HuH-7 (cell line): ENCODE data around the gene MCM7.
A peak's percentile ranks its signal among the peaks of the same experiment; 100 is the strongest.

Experiments used
- DNase-seq: peaks from one replicate; pipeline ENCODE4 v3.0.0; 2011; ENCODE audit warnings: low spot score

MCM7 gene

DNA sequence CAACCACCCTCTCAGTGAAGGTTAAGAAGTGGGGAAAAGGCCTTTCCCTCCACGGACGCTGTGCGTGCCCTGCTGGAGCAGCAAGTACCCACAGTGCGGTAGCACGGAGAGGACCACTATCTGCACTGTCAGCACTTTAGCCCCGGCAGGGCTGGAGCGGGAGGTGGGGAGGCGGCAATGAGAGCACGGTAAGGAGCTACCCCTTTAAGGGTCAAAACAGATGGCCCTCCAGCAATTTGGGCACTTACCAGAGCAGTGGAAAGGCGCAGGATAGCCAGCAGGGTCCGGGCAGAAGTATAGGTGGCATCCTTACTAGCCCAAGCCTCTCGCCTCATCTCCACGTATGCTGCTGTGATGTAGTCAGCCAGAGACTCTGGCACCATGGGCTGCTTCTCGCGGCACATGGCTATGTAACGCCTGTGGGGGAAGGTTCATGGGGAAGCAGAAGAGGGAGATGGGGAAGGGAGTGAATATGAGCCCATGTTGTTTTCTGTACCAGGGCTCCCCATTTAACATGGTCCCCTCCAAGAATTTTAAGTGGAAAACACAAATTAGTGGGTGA, 7.2 kb downstream of the MCM7 start:
- no peak for DNase-seq

DNA sequence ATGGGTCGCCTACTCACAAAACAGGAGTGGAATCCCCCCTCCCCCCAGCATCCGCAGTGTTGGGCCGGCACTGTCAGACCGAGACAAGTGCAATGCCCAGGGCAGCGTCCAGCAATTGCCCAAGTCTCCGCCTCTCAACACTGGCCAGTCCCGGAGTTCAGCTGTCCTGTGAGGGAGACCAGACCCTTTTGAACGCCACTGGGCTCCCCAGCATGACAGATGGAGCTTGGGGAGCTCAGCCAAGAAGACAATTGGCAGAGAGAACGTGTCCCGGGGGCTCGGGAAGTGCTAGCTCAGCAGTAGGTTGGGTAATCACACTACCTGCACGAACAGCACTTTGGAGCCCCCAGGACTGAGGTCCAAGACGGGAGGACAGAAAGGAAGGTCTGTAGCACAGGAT, 7.7 kb downstream of the MCM7 start:
- no peak for DNase-seq

DNA sequence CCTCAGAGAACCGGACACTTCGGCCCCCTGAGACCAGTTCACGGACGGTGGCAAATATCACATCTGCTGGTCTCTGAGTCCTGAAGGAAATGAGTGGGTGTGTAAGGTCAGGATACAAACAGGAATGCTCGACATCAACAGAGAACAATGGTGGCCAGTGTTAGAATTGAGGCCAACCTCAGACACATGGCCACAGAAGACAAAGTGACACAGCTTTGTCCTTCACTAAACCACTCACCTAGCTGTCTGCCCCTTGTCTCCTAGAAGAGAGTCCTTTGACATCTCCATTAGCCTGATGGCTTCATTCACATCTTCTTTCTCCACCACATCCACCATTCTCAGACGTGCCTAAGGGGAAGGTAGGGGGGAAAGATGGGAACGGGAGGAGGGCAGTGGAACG, 8.1 kb downstream of the MCM7 start:
- DNase-seq = no peak

DNA sequence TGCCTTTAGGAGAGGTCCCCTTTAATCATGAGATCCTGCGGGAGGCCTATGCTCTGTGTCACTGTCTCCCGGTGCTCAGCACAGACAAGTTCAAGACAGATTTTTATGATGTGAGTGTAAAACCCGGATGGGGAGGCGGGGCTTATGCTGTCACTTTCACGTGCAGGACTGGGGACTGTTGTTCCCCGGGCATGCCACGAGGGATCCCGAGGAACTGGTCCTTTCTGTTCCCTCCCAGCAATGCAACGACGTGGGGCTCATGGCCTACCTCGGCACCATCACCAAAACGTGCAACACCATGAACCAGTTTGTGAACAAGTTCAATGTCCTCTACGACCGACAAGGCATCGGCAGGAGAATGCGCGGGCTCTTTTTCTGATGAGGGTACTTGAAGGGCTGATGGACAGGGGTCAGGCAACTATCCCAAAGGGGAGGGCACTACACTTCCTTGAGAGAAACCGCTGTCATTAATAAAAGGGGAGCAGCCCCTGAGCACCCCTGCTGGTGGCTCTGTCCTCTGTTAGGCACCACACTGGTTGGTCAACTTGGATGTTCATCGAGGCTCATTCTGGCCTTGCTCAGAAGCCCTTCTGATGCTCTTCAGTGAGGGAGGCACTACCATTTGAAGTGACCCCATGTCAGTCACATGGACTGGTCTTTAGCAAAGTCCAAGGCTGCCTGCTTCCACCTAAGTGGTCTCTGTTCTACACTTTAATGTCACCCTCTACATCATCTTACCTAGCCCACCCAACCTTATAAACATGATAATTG, 9.6 kb downstream of the MCM7 start:
- no peak for DNase-seq

DNA sequence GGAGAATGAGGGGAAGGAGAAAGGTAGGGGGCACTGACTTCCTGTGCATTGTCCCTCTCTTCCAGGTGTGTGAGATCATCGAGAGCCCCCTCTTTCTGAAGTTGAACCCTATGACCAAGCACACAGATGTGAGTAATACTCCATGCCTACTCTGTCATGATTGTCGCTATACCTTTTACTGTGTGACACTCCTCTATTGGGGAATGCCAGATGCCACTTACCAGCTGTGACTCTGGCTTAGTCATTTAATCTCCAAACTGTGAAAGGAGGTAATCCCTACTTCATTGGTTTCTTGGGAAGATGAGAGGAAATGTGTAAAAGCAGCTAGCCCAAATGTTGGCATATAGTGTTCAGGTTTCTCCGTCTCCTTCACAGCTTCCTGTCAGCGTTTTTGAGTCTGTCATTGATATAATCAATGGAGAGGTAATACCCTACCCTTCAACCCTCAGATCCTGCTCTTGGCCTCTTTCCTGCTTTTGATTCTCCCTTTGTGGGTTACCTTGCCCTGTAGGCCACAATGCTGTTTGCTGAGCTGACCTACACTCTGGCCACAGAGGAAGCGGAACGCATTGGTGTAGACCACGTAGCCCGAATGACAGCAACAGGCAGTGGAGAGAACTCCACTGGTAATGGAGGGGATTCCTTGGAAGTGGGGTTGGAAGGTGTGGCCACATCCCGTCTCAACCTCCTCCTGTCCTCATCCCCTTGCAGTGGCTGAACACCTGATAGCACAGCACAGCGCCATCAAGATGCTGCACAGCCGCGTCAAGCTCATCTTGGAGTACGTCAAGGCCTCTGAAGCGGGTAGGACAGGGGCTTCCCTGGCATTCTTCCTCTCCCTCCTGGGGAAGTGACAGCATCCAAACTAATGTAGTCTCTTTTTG, 10.4 kb downstream of the MCM7 start:
- no peak for DNase-seq

DNA sequence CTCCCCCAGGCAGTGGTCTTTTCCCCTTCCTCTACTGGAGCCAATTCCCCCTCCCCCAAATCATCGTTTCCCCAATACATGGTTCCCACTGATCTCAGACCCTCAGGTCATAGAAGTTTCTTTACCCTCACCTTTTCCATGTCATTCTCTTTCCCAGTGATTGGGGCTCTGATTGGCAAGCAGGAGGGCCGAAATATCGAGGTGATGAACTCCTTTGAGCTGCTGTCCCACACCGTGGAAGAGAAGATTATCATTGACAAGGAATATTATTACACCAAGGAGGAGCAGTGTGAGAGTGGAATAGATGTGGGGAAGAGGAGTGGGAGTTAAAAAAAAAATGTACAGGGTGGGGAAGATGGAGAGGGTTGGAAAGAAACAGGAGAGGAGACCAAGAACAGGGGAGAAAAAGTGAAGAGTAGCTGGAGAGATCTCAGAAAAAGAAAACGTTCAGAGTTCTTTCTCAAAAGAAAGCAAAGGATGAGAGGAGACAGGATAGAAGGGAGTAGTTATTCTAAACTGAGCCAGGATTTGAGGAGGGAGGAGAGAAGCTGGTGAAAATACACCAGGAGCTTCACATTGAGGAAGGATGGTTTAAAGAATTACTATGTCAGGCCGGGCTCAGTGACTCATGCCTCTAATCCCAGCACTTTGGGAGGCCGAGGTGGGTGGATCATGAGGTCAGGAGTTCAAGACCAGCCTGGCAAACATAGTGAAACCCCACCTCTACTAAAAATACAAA, 11.6 kb downstream of the MCM7 start:
- DNase-seq = no peak

DNA sequence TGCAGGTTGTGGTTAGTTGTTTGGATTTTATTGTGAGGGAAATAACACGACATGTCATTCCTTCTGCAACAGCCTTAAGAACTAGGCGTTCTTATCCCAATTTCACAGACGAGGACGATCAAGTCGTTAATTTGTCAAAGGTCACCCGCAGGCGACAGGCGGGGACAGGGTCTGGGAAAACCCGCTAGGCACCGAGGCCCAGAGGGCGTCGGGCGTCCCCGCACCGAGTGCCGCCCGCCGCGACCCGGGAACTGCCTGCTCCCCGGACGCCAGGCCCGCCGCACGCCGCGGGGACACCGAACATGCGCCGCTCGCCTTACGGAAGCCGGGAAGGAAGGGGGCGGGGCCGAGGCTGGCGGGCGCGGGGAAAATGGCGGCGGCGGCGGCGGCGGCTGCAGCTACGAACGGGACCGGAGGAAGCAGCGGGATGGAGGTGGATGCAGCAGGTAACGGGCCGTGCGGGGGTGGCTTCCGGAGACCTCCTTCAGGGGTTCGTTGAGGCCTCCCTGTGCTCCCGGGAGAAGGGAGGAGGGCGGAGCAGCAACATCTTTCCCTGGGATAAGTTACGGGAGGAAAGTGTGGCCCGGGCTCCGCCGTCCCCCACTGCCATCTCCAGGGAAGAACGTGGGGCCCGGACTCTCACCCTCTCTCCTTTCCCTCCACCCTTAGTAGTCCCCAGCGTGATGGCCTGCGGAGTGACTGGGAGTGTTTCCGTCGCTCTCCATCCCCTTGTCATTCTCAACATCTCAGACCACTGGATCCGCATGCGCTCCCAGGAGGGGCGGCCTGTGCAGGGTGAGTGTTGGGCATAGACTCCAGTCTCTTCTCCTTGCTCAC, 12.4 kb downstream of the MCM7 start, which contains the start of gene COPS6:
Gene COPS6, plus strand, starts transcription at position 349 of the 837 bp plus-strand sequence. Its CDS starts 22 bp downstream, at position 371.
- peak; percentile 74 for DNase-seq

DNA sequence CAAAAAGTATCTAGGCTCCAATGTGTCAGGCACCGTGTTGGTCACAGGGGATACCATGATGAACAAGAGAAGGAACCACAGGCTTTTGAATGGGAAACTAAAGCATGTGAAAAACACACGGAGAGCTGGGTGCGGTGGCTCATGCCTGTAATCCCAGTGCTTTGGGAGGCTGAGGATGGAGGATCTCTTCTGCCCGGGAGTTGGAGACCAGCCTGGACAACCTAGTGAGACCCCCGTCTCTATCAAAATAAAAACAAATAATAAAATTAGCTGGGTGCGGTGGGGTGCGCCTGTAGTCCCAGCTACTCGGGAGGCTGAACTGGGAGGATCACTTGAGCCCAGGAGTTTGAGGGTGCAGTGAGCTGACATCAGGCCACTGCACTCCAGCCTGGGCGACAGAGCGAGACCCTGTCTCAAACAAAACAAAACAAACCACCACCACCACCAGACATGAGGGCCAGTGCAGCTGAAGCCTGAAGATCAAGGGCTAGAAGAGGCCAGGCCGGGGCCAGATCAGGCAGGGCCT, 13.0 kb downstream of the MCM7 start:
- no peak for DNase-seq

DNA sequence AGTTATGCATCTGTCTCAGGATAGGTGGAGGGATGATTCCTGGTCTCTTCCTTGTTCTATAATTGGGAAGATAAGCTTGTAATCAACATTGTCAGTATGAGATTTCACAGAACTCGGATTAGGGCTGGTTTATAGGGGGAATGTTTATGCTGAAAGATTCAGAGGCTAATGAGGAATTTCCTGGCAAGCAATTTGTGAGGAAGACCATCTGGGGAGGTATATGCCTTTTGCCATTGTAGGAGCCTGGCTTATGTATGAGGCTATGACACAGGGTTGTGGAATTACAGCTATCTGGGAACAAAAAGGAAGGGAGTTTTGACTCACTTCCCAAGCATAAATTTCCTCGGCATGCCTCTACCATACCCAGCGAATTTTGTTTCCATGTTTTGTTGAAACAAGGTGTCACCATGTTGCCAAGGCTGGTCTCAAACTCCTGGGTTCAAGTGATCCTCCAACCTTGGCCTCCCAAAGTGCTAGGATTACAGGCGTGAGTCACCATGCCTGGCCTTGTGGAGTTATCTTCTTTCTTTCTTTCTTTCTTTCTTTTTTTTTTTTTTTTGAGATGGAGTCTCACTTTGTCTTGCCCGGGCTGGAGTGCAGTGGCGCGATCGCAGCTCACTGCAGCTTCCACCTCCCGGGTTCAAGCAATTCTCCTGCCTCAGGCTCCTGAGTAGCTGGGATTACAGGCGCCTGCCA, 14.0 kb downstream of the MCM7 start:
- DNase-seq = no peak

DNA sequence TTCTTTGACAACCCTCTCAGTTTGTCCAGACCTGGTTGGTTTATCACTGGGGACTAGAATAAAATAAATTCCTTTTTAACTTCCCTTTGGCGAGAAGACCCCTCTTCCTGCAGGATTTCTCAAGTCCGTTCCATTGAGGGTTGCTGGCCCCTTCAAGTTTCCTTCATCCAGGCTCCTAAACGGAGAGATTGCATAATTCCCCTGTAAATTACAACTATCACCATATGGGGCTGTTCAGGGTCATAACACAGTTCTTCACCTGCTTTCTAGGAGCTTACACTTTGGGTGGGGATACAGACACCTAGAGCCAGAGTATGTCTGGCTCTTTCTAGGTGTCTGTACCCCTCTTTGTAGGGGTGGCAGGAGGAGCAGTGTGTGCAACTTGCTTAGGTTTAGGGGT, 15.7 kb downstream of the MCM7 start:
- DNase-seq = no peak

DNA sequence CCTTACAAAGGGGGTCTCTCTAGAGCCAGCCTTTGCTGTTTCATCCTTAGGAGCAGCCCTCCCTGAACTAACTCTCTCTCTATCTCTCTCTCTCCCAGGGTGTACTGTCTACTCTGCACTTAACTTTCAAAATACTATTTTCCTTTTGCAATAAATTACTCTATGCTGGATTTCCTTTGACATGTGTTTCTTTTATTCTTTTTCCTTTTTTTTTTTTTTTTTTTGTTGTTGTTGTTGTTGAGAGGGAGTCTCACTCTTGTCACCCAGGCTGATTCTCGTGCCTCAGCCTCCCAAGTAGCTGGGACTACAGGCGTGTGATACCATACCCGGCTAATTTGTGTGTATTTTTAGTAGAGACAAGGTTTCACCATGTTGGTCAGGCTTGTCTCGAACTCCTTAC, 18.2 kb downstream of the MCM7 start:
- no peak for DNase-seq

DNA sequence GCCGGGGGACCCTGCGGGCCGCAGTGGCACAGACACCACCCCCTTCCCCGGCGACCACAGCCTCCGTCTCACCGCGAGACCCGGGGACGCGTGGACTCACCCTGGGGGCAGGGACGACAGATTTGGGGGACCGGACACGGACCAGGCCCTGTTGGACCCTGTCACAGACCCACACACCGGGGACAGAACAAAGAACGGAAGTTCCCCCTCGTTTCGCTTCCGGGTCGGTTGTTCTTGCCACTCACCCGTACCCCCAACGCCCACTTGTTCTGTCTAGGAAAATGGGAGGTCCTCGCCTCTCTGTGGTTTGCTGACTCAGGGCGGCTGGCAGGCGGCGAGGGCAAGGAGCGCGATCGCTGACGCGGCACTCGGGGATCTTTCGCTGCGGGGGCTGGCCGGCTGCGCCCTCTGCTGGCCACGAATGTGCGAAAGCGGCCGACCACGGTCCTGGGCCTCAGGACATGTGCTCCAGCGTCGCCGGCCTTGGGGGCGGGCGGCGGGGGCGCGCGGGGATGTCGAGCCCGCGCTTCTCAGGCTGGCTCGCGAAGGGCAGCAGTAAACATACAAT, 19.6 kb downstream of the MCM7 start, which contains the start of gene ZNF3:
Gene ZNF3, minus strand, starts transcription at position 189 of the 568 bp plus-strand sequence. CDS start 4,366 bp downstream, outside the sequence.
- peak; percentile 94 for DNase-seq

DNA sequence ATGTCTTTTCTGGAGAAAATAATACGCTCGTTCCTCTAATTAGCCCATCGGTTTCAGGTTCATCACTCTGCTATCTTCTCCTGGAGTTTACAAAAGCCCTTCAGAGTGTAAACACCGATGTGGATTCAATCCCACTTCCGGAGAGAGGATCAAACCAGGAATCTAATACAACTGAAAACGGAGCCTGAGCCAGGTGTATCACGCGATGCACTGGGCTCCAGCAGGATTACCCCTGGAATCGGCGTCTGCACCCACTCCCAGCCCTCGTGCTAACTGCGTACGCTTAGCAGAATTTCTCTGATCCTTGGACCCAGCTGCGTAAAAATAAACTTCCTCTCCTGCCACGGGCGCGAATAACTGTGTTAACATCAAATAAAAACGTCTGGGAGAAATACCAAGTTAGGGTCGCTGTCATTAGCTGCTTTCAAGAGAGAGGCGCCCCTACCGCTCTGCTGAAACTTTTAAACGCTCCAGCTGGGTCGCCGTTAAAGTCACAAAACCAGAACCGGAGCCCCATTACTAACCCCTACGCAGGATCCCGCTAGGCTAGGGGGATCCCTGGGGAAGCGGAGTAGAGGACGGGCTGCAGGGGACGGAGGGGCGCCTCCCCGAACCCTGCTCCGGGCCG, 20.2 kb downstream of the MCM7 start:
- peak; percentile 47 for DNase-seq

DNA sequence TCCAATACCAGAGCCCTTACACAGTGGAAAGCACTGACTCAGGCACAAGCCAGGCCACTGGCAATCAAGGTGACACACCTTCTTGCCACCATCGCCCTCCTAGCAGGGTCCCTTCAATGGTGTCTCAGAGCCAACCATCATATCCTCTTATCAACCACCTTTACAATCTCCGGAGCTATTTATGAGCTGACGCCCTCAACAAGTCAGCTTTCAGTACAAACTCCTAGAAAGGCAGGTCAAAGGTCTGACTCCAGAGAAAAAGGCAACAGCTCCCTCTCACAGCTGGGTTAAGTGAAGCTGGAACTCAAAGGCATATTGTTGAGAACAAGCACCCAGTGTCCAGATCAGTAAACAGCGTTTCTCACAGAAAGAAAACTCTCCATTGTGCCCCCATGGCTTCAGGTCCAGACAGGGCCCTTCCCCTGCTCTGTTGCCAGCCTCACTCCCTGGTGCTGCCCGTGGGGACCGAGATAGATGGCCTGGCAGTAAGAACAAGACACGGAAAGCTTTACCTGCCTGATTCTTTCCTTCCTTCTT, 22.1 kb downstream of the MCM7 start:
- peak; percentile 51 for DNase-seq

DNA sequence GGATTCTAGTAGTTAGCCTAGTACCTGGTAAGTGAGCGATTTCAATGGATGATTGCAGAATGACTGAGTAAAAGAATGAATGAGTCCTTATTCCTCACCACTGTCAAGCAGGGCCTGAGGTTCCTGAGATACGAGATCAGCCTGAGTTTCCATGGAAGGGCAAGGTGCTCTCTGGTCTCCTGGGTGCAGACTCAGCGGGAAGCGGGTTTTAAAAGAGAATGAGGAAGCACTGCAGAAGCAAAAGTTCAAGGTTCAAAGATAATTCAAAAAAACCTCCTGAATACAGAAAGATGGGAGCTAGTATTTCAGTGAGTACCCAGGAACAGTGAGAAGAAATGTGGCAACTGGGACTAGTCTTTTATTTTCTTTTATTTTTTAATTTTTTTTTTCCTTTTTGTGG, 24.0 kb downstream of the MCM7 start:
- DNase-seq = no peak

DNA sequence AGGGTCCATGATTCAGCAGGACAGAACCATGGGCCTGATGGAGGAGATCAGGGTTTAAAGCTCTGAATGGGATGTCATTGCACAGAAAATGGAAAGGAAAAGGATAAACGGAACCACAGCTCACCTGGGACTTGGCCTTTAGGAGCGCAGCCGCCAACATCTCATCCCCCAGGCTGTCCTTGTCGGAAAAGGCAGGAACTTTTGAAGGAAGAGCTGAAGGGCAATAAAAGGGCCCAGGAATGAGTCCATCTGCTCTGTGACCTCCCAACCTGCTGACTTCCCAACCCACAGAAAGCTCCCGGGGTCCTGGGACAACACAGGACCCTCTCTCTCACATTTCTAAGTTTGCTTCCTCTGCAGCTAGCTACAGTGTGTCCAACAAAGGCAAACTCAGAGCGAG, 25.8 kb downstream of the MCM7 start:
- DNase-seq = no peak

DNA sequence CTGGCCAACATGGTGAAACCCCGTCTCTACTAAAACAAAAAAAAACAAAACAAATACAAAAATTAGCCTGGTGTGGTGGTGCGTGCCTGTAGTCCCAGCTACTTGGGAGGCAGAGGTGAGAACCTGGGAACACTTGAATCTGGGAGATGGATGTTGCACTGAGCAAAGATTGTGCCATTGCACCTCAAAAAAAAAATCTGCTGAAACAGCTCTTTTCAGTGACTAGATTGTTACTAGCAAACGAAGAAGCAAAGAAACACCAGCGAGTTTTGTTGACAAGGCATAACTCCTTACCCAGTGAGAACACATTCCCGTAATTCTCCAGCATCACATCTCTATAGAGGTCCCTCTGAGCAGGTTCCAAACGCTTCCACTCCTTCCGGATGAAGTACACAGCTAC, 26.4 kb downstream of the MCM7 start:
- no peak for DNase-seq

DNA sequence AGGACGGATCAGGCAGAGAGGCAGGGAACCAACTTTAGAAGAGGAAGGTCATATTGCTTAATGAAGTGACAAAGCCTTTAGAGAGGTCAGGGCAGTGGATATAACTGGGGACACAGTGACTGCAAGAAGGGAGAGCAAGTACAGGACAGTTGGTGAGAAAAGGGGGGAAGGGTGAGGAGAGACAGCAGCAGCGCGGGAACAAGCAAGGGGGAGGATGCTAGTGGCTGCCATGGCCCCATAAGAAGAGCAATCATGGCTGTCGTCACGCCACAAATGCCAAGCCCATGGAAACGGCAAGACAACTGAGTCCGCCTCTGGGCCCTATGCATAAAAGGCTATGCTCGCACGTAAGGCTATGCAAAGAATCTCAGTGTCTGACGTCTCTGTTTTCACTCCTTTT, 28.7 kb downstream of the MCM7 start:
- DNase-seq = no peak
